ENCODE results near the gene TMEM256.

TMEM256 gene

GRCh38 chr17:7431231-7431630 lies 27.3 kb upstream of the TMEM256 start:
- no peak for DNase-seq (ENCODE audit: low read depth in 1 of 2, low spot score in 1 of 2)
- H3K4me3 ChIP-seq (replicated peaks; ENCODE audit: insufficient read depth, low read length), result no peak overlapping the region
- H3K27ac ChIP-seq (replicated peaks), result no peak overlapping the region
- no peaks in the 10 kb centered on the region for H3K27me3 ChIP-seq (ENCODE audit: insufficient read depth, poor library complexity, severe bottlenecking)
- TF ChIP-seq SPI1 (IDR thresholded peaks at IDR 0.05; ENCODE audit: borderline replicate concordance, low read depth) (no peak), GABPA (IDR thresholded peaks at IDR 0.05; ENCODE audit: low read depth) (no peak), POLR2AphosphoS5 (IDR thresholded peaks at IDR 0.05; ENCODE audit: low read depth) (no peak), REST (IDR thresholded peaks at IDR 0.05; ENCODE audit: insufficient replicate concordance, low read depth) (no peak), CTCF (IDR thresholded peaks at IDR 0.05; ENCODE audit: insufficient read depth, low read length) (no peak)

- TF ChIP-seq GABPA (IDR thresholded peaks at IDR 0.05; ENCODE audit: low read depth) (no peak), POLR2AphosphoS5 (IDR thresholded peaks at IDR 0.05; ENCODE audit: low read depth) (no peak), REST (IDR thresholded peaks at IDR 0.05; ENCODE audit: insufficient replicate concordance, low read depth) (no peak), CTCF (IDR thresholded peaks at IDR 0.05; ENCODE audit: insufficient read depth, low read length) (no peak), SPI1 (IDR thresholded peaks at IDR 0.05; ENCODE audit: borderline replicate concordance, low read depth) (no peak)
- H3K27me3 ChIP-seq (ENCODE audit: insufficient read depth, poor library complexity, severe bottlenecking), result no peaks in the 10 kb centered on the region
- DNase-seq (ENCODE audit: low read depth in 1 of 2, low spot score in 1 of 2), result no peak
- no peak overlapping the region for H3K27ac ChIP-seq (replicated peaks)
- no peak overlapping the region for H3K4me3 ChIP-seq (replicated peaks; ENCODE audit: insufficient read depth, low read length)
These were observed 25.8 kb upstream of the TMEM256 start for GRCh38 chr17:7429722-7430121.

- no peaks in the 10 kb centered on the region for H3K27me3 ChIP-seq (ENCODE audit: insufficient read depth, poor library complexity, severe bottlenecking)
- H3K4me3 ChIP-seq (replicated peaks; ENCODE audit: insufficient read depth, low read length), result no peak within 1 kb of the TSS
- H3K27ac ChIP-seq (replicated peaks), result no peak within 1 kb of the TSS
- TF ChIP-seq CTCF (IDR thresholded peaks at IDR 0.05; ENCODE audit: insufficient read depth, low read length) (no peak), SPI1 (IDR thresholded peaks at IDR 0.05; ENCODE audit: borderline replicate concordance, low read depth) (no peak), REST (IDR thresholded peaks at IDR 0.05; ENCODE audit: insufficient replicate concordance, low read depth) (no peak), GABPA (IDR thresholded peaks at IDR 0.05; ENCODE audit: low read depth) (no peak), POLR2AphosphoS5 (IDR thresholded peaks at IDR 0.05; ENCODE audit: low read depth) (no peak)
- DNase-seq (ENCODE audit: low read depth in 1 of 2, low spot score in 1 of 2), result no peak
These were observed 24.7 kb upstream of the TMEM256 start, which contains the start of gene SPEM3 for GRCh38 chr17:7428557-7428956. Gene SPEM3 (plus strand): TSS chr17:7428857. CDS start chr17:7428903, 46 bp downstream.
